Neural cell (in vitro differentiated cells): Measurements from ENCODE around the gene VWA7. TPM values are rescaled to one million over a fixed set of nuclear protein-coding genes. Genes with fewer than 3 reads are reported as not detected.

Experiments used
- H2AFZ ChIP-seq: fragments of 200-600, 300-800 bp; sonication (generic), shearing (Covaris generic); 2 replicates; pipeline ENCODE4 v1.6.0; 2014; ENCODE audit warnings: low read depth, mild to moderate bottlenecking, antibody characterized with exemption, low read length, moderate library complexity
- H3F3A ChIP-seq: fragments of 200-600 bp; shearing (Covaris generic); 2 replicates; pipeline ENCODE4 v1.6.1; 2016; ENCODE audit warnings: mild to moderate bottlenecking, moderate library complexity, mixed read lengths, antibody characterized with exemption, low read length; ENCODE audit not compliant: insufficient read depth, poor library complexity, severe bottlenecking
- H3K27ac ChIP-seq: fragments of 200-600, 300-800 bp; sonication (generic), shearing (Covaris generic); 2 replicates; pipeline ENCODE4 v1.5.1; 2014; ENCODE audit warnings: mild to moderate bottlenecking, low read length, moderate library complexity
- H3K27me3 ChIP-seq: fragments of 300-800, 200-600 bp; sonication (generic), shearing (Covaris generic); 2 replicates; pipeline ENCODE4 v1.6.0; 2014; ENCODE audit warnings: mild to moderate bottlenecking, low read depth, low read length, moderate library complexity; ENCODE audit not compliant: insufficient read depth
- H3K36me3 ChIP-seq: fragments of 300-800, 200-600 bp; sonication (generic), shearing (Covaris generic); 2 replicates; pipeline ENCODE4 v1.5.1; 2014; ENCODE audit warnings: mild to moderate bottlenecking, antibody characterized with exemption, low read length, moderate library complexity; ENCODE audit not compliant: insufficient read depth
- H3K4me2 ChIP-seq: fragments of 300-800, 200-600 bp; sonication (generic), shearing (Covaris generic); 2 replicates; pipeline ENCODE4 v1.6.0; 2014; ENCODE audit warnings: mild to moderate bottlenecking, low read length
- H3K4me3 ChIP-seq: fragments of 300-800, 200-600 bp; sonication (generic), shearing (Covaris generic); 2 replicates; pipeline ENCODE4 v1.5.1; 2014; ENCODE audit warnings: mild to moderate bottlenecking, low read length, moderate library complexity
- H3K79me2 ChIP-seq: fragments of 200-600 bp; shearing (Covaris generic); replicated peaks from 2 replicates; pipeline ENCODE4 v1.6.0; 2014; ENCODE audit warnings: mild to moderate bottlenecking, low read length, moderate library complexity; ENCODE audit not compliant: insufficient read depth
- H3K9ac ChIP-seq: fragments of 300-800, 200-600 bp; sonication (generic), shearing (Covaris generic); 2 replicates; pipeline ENCODE4 v1.6.1; 2016; ENCODE audit warnings: mild to moderate bottlenecking, low read length, mixed read lengths
- H3K9me2 ChIP-seq: fragments of 200-600 bp; shearing (Covaris generic); 2 replicates; pipeline ENCODE4 v1.6.1; 2016; ENCODE audit warnings: mild to moderate bottlenecking, low read length, mixed read lengths; ENCODE audit not compliant: insufficient read depth
- H3K9me3 ChIP-seq: fragments of 200-600, 300-800 bp; sonication (generic), shearing (Covaris generic); 2 replicates; pipeline ENCODE4 v1.6.1; 2016; ENCODE audit warnings: mild to moderate bottlenecking, mixed run types, low read length, moderate library complexity, mixed read lengths
- H4K20me1 ChIP-seq: fragments of 200-600 bp; shearing (Covaris generic); 2 replicates; pipeline ENCODE4 v1.6.1; 2016; ENCODE audit warnings: mild to moderate bottlenecking, mixed run types; ENCODE audit not compliant: insufficient read depth
- EP300 ChIP-seq: fragments of 450-650 bp; conservative IDR thresholded peaks from 2 replicates; pipeline ENCODE4 v1.6.1; 2014; ENCODE audit warnings: antibody characterized with exemption, mild to moderate bottlenecking, moderate library complexity; ENCODE audit not compliant: poor library complexity, severe bottlenecking
- EZH2 ChIP-seq: fragments of 200-600, 300-800 bp; shearing (Covaris generic), sonication (generic); IDR thresholded peaks from 2 replicates; pipeline ENCODE4 v1.6.1; 2014; ENCODE audit warnings: antibody characterized with exemption, low read length, borderline replicate concordance, mild to moderate bottlenecking; ENCODE audit not compliant: insufficient read depth, poor library complexity, severe bottlenecking
- POLR2AphosphoS5 ChIP-seq: IDR thresholded peaks from 2 replicates; pipeline ENCODE4 v1.6.1; 2012
- SMC3 ChIP-seq: fragments of 450-650 bp; conservative IDR thresholded peaks from 2 replicates; pipeline ENCODE4 v1.6.1; 2014; ENCODE audit warnings: antibody characterized with exemption, mild to moderate bottlenecking, moderate library complexity; ENCODE audit not compliant: poor library complexity
- TAF1 ChIP-seq: IDR thresholded peaks from 2 replicates; pipeline ENCODE4 v1.6.1; 2012; ENCODE audit warnings: low read depth
- polyA plus RNA-seq: library from polyadenylated mRNA; depleted of rRNA; stranded (reverse); fragments of >200 nt; gene quantifications from 2 replicates; pipeline ENCODE4 v1.2.3, GENCODE V29; 2014
- TF ChIP-seq, protein P1 (sequence below): IDR thresholded peaks from 2 replicates; pipeline ENCODE4 v1.6.1; 2012; ENCODE audit warnings: borderline replicate concordance
- TF ChIP-seq, protein P2 (sequence below): fragments of 450-650 bp; IDR thresholded peaks from 2 replicates; pipeline ENCODE4 v1.5.1; 2014; ENCODE audit warnings: antibody characterized with exemption, mild to moderate bottlenecking, moderate library complexity; ENCODE audit not compliant: poor library complexity, severe bottlenecking

Gene VWA7
- polyA plus RNA-seq, 1 donor from 2014 or later, result 5.3 TPM

GRCh38 chr6:31780507-31781243, 3.5 kb upstream of the VWA7 start:
- no peak overlapping the region for H3K4me3 ChIP-seq
- no peak overlapping the region for H3K4me2 ChIP-seq
- no peaks in the 10 kb centered on the region for H3K9me2 ChIP-seq
- no peaks in the 10 kb centered on the region for H3F3A ChIP-seq
- TF ChIP-seq TAF1, result no peak
- TF ChIP-seq, protein P1, sequence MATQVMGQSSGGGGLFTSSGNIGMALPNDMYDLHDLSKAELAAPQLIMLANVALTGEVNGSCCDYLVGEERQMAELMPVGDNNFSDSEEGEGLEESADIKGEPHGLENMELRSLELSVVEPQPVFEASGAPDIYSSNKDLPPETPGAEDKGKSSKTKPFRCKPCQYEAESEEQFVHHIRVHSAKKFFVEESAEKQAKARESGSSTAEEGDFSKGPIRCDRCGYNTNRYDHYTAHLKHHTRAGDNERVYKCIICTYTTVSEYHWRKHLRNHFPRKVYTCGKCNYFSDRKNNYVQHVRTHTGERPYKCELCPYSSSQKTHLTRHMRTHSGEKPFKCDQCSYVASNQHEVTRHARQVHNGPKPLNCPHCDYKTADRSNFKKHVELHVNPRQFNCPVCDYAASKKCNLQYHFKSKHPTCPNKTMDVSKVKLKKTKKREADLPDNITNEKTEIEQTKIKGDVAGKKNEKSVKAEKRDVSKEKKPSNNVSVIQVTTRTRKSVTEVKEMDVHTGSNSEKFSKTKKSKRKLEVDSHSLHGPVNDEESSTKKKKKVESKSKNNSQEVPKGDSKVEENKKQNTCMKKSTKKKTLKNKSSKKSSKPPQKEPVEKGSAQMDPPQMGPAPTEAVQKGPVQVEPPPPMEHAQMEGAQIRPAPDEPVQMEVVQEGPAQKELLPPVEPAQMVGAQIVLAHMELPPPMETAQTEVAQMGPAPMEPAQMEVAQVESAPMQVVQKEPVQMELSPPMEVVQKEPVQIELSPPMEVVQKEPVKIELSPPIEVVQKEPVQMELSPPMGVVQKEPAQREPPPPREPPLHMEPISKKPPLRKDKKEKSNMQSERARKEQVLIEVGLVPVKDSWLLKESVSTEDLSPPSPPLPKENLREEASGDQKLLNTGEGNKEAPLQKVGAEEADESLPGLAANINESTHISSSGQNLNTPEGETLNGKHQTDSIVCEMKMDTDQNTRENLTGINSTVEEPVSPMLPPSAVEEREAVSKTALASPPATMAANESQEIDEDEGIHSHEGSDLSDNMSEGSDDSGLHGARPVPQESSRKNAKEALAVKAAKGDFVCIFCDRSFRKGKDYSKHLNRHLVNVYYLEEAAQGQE, result no peak
- TF ChIP-seq SMC3, result no peak
- TF ChIP-seq, protein P2, sequence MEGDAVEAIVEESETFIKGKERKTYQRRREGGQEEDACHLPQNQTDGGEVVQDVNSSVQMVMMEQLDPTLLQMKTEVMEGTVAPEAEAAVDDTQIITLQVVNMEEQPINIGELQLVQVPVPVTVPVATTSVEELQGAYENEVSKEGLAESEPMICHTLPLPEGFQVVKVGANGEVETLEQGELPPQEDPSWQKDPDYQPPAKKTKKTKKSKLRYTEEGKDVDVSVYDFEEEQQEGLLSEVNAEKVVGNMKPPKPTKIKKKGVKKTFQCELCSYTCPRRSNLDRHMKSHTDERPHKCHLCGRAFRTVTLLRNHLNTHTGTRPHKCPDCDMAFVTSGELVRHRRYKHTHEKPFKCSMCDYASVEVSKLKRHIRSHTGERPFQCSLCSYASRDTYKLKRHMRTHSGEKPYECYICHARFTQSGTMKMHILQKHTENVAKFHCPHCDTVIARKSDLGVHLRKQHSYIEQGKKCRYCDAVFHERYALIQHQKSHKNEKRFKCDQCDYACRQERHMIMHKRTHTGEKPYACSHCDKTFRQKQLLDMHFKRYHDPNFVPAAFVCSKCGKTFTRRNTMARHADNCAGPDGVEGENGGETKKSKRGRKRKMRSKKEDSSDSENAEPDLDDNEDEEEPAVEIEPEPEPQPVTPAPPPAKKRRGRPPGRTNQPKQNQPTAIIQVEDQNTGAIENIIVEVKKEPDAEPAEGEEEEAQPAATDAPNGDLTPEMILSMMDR, result no peak
- TF ChIP-seq POLR2AphosphoS5, result no peak
- no peak for TF ChIP-seq EZH2
- no peak for TF ChIP-seq EP300
- H3K36me3 ChIP-seq, result peaks cover 20% of the 10 kb centered on the region
- no peak overlapping the region for H3K9ac ChIP-seq
- no peaks in the 10 kb centered on the region for H4K20me1 ChIP-seq
- H3K79me2 ChIP-seq, result no peaks in the 10 kb centered on the region
- H3K27ac ChIP-seq, result no peak overlapping the region
- H3K9me3 ChIP-seq, result no peaks in the 10 kb centered on the region
- H2AFZ ChIP-seq, result no peak overlapping the region
- no peaks in the 10 kb centered on the region for H3K27me3 ChIP-seq

- Histone ChIP-seq H3K27me3 (no peaks in the 10 kb centered on the region), H3K9me2 (no peaks in the 10 kb centered on the region), H3K27ac (no peak overlapping the region), H3K4me2 (no peak overlapping the region), H3K9me3 (no peaks in the 10 kb centered on the region), H3K79me2 (no peaks in the 10 kb centered on the region), H3K9ac (no peak overlapping the region), H3F3A (no peaks in the 10 kb centered on the region), H2AFZ (no peak overlapping the region), H3K36me3 (peaks cover 14% of the 10 kb centered on the region), H3K4me3 (no peak overlapping the region), H4K20me1 (no peaks in the 10 kb centered on the region)
- TF ChIP-seq TAF1, result no peak
Observed at GRCh38 chr6:31779908-31780307, 2.8 kb upstream of the VWA7 start.
